CD8-positive, alpha-beta memory T cell (primary cell): ENCODE data around the gene DNAAF1. TPM values are rescaled to one million over a fixed set of nuclear protein-coding genes. Genes with fewer than 3 reads are reported as not detected.

ENCODE experiments used
- CTCF ChIA-PET: fragments of 350-600 bp; sonication (Branson Sonifier 250); formaldehyde crosslinking; loops from one replicate; lab custom pipeline; 2021; ENCODE audit warnings: antibody characterized with exemption; lab: Charles Lee
- POLR2A ChIA-PET: fragments of 350-600 bp; sonication (Branson Sonifier 250); formaldehyde crosslinking; loops from one replicate; lab custom pipeline; 2021; ENCODE audit warnings: antibody characterized with exemption; lab: Charles Lee
- DNase-seq, 5 donors: peaks; one replicate each; pipeline versions ENCODE4 v3.0.0 to v3.0.0-alpha.2; 2020 to 2022; ENCODE audit warnings: mixed read lengths in 1 of 5
- H3K27ac ChIP-seq: one replicate; pipeline ENCODE4 v1.7.0; 2013; ENCODE audit warnings: low read depth, mild to moderate bottlenecking, low read length, moderate library complexity
- H3K27me3 ChIP-seq: 2 replicates; pipeline ENCODE4 v1.7.0; 2013; ENCODE audit warnings: low read length, mild to moderate bottlenecking; ENCODE audit not compliant: insufficient read depth, poor library complexity, severe bottlenecking
- H3K36me3 ChIP-seq: 2 replicates; pipeline ENCODE4 v1.7.0; 2013; ENCODE audit warnings: mild to moderate bottlenecking, low read length, moderate library complexity; ENCODE audit not compliant: insufficient read depth
- H3K4me1 ChIP-seq: 2 replicates; pipeline ENCODE4 v1.7.0; 2013; ENCODE audit warnings: mild to moderate bottlenecking, low read length, moderate library complexity; ENCODE audit not compliant: insufficient read depth
- H3K4me3 ChIP-seq: 2 replicates; pipeline ENCODE4 v1.7.0; 2013; ENCODE audit warnings: mild to moderate bottlenecking, low read length
- H3K9me3 ChIP-seq: 2 replicates; pipeline ENCODE4 v1.7.0; 2013; ENCODE audit warnings: mild to moderate bottlenecking, low read length
- H3K27ac Mint-ChIP-seq, 8 donors: one replicate each; pipeline ENCODE4 v1.8.0; 2020 to 2021; ENCODE audit warnings: mixed read lengths in 8 of 8, mild to moderate bottlenecking in 6 of 8, inconsistent platforms in 3 of 8, moderate library complexity in 3 of 8
- H3K27me3 Mint-ChIP-seq, 2 donors: one replicate each; pipeline ENCODE4 v1.8.0; 2020 to 2021; ENCODE audit warnings: mixed read lengths in 2 of 2, mild to moderate bottlenecking in 1 of 2, moderate library complexity in 1 of 2
- H3K36me3 Mint-ChIP-seq, 3 donors: one replicate each; pipeline ENCODE4 v1.8.0; 2020 to 2021; ENCODE audit warnings: mixed read lengths in 3 of 3, inconsistent platforms in 1 of 3, mild to moderate bottlenecking in 1 of 3
- H3K4me1 Mint-ChIP-seq, 3 donors: one replicate each; pipeline ENCODE4 v1.8.0; 2020 to 2021; ENCODE audit warnings: mixed read lengths in 3 of 3, inconsistent platforms in 1 of 3, mild to moderate bottlenecking in 1 of 3
- H3K4me3 Mint-ChIP-seq, 7 donors: one replicate each; pipeline ENCODE4 v1.8.0; 2020 to 2021; ENCODE audit warnings: mixed read lengths in 7 of 7, mild to moderate bottlenecking in 6 of 7, moderate library complexity in 4 of 7, inconsistent platforms in 2 of 7
- H3K9me3 Mint-ChIP-seq, 5 donors: one replicate each; pipeline ENCODE4 v1.8.0; 2020 to 2022; ENCODE audit warnings: mixed read lengths in 5 of 5, mild to moderate bottlenecking in 3 of 5, moderate library complexity in 2 of 5, inconsistent platforms in 1 of 5
- polyA plus RNA-seq: library from polyadenylated mRNA; unstranded; fragments of 300-500 nt; fragmentation: Illumina TruSeq; gene quantifications from one replicate; pipeline ENCODE4 v1.2.3, GENCODE V29; 2021
- total RNA-seq, 2 experiments: library from RNA; stranded (reverse); gene quantifications; one replicate each; pipeline ENCODE4 v1.2.3, GENCODE V29; 2021

The DNAAF1 gene
- total and polyA plus RNA-seq, 3 experiments from 2014 or later, result 0.31 to 1.5 TPM; not detected in 1

DNA sequence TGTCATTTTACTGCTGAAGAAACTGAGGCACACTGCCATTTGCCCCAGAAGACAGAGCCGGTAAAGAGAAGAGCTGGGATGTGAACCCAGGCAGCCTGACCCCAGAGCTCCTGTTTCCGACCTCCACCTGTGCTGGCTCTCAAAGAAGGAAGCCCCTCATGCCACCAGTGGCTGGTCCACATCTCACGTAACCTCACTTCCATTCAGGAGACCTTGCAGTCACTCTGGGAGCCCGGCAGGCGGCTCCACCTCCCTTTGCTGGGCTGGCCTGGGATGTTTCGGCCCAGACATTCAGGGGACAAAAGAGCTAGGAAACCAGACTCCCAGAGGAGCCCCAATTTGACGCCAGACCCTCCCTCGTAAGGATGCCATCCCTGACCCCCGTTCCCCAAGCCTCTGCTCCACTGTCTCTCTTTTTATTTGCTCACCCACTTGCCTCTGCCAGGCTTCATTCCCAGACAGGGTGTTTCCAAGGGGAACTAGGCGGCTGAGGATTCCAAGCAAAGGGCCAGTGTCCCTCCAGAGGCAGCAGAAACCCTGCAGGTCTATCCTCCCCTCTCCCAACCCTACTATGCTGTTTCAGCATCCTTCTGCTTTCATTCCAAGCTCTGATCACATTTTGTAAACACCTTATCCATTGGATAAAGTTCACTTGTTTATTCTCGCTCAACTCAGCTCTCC lies 38.9 kb downstream of the DNAAF1 start:
- Mint-ChIP-seq H3K27ac (peak overlapping the region in 2 of 8 donors; percentile 48 to 79), H3K9me3 (no peaks in the 10 kb centered on the region), H3K27me3 (no peaks in the 10 kb centered on the region), H3K4me3 (peak overlapping the region in 3 of 7 donors; percentile 4 to 86 (median 47)), H3K4me1 (peaks cover 21 to 29% (median 23%) of the 10 kb centered on the region in 3 donors), H3K36me3 (peaks cover 0 to 60% (median 3%) of the 10 kb centered on the region in 3 donors)
- H3K36me3 ChIP-seq, result peaks cover 9% of the 10 kb centered on the region
- no peak for DNase-seq
- POLR2A ChIA-PET, result no interaction called here
- H3K27ac ChIP-seq, result no peak overlapping the region
- H3K4me1 ChIP-seq, result peaks cover 14% of the 10 kb centered on the region
- no peak overlapping the region for H3K4me3 ChIP-seq
- H3K27me3 ChIP-seq, result no peaks in the 10 kb centered on the region
- CTCF ChIA-PET, result interaction anchor here (0.7 kb wide), 1 partner anchor 9 kb away, joined by 3 read pairs; no protein-coding TSS in a partner anchor
- H3K9me3 ChIP-seq, result no peaks in the 10 kb centered on the region

DNA sequence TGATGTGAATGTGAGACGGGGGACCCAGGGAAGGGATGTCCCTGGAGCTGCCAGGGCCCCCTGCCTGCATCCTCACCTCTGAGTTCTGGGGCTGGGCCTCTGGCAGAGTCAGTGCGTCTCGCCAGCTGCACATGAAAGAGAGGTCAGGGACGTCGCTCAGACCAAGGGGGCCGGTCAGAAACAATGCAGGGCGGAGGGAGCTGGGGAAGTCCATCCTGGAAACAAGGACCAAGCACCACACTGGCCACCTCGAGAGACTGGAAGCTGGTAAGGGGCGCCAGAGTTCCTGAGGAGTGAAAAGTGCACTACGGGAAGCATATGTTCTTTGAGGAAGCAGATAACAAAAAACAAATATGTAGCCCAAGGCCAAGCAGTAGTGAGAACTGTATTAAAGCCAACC lies 39.7 kb downstream of the DNAAF1 start:
- no peaks in the 10 kb centered on the region for H3K9me3 ChIP-seq
- H3K27ac Mint-ChIP-seq, result peak overlapping the region in 5 of 8 donors; percentile 28 to 79 (median 33)
- H3K27me3 Mint-ChIP-seq, result no peaks in the 10 kb centered on the region
- no peaks in the 10 kb centered on the region for H3K27me3 ChIP-seq
- DNase-seq, result no peak
- peaks cover 14% of the 10 kb centered on the region for H3K4me1 ChIP-seq
- peaks cover 21 to 29% (median 23%) of the 10 kb centered on the region in 3 donors for H3K4me1 Mint-ChIP-seq
- peaks cover 0 to 55% (median 3%) of the 10 kb centered on the region in 3 donors for H3K36me3 Mint-ChIP-seq
- no peaks in the 10 kb centered on the region for H3K9me3 Mint-ChIP-seq
- H3K4me3 ChIP-seq, result no peak overlapping the region
- H3K27ac ChIP-seq, result no peak overlapping the region
- ChIA-PET POLR2A (no interaction called here), CTCF (no interaction called here)
- H3K36me3 ChIP-seq, result peaks cover 9% of the 10 kb centered on the region
- H3K4me3 Mint-ChIP-seq, result peak overlapping the region; percentile 86 to 99 (median 93)

DNA sequence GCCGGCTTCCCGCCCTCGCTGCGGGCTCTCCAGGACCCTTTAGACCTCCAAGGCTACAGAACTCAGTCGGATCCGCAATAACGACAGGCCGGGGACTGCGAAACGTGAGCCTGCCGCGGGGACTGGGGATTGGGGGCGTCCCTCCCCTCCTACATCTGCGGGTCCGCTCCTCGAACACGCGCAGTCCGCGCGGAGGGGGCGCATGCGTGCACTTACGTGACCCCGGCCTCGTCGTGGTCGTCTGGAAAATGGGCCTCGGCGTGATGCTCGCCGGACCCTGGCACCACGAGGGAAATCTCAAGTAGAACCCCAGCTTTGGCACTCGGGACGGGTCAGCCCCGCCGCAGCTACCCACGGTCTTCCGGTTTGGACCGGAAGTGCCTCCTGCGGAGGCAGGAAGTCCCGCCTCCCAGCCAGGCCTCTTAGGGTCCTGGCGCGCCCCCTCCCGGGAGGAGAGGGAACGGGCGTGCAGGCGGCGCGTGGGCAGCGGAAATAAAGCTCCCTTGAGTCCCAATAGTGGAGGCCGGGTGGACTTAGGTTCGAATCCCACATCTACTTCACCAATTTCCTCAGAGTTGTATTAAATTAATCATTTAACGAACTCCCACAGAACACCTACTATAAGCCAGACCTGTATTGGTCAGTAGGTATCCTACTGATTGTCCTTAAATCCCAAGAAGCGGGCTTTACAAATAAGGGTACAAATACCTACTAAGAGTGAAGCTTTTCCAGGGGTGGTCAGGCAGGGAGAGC lies 41.8 kb downstream of the DNAAF1 start, which contains the start of gene TAF1C:
Gene TAF1C, minus strand, starts transcription at position 373 of the 753 bp plus-strand sequence. CDS start 2,069 bp downstream, outside the sequence.
- peak within 1 kb of the TSS; percentile 99 for H3K4me3 ChIP-seq
- no peaks in the 10 kb centered on the region for H3K9me3 Mint-ChIP-seq
- H3K36me3 ChIP-seq, result peaks cover 9% of the 10 kb centered on the region
- H3K27ac Mint-ChIP-seq, result peak within 1 kb of the TSS; percentile 86 to 97 (median 94)
- H3K4me1 Mint-ChIP-seq, result peaks cover 21 to 29% (median 23%) of the 10 kb centered on the region in 3 donors
- POLR2A ChIA-PET, result interaction anchor here (1.8 kb wide), 1 partner anchor 70 kb away, joined by 13 read pairs; the partner anchor contains the start of gene MBTPS1
- peak within 1 kb of the TSS; percentile 90 for H3K27ac ChIP-seq
- peak within 1 kb of the TSS; percentile 90 to 99 (median 96) for H3K4me3 Mint-ChIP-seq
- DNase-seq, result peak; percentile 83 to 92 (median 86)
- H3K36me3 Mint-ChIP-seq, result peaks cover 0 to 39% (median 3%) of the 10 kb centered on the region in 3 donors
- H3K4me1 ChIP-seq, result peaks cover 14% of the 10 kb centered on the region
- CTCF ChIA-PET, result interaction anchor here (0.6 to 2.3 kb wide), 28 partner anchors 9 to 319 kb away, joined by 3 to 54 read pairs (median 5); partner anchors contain the start of genes MBTPS1 and OSGIN1
- no peaks in the 10 kb centered on the region for H3K27me3 ChIP-seq
- H3K27me3 Mint-ChIP-seq, result no peaks in the 10 kb centered on the region
- no peaks in the 10 kb centered on the region for H3K9me3 ChIP-seq

DNA sequence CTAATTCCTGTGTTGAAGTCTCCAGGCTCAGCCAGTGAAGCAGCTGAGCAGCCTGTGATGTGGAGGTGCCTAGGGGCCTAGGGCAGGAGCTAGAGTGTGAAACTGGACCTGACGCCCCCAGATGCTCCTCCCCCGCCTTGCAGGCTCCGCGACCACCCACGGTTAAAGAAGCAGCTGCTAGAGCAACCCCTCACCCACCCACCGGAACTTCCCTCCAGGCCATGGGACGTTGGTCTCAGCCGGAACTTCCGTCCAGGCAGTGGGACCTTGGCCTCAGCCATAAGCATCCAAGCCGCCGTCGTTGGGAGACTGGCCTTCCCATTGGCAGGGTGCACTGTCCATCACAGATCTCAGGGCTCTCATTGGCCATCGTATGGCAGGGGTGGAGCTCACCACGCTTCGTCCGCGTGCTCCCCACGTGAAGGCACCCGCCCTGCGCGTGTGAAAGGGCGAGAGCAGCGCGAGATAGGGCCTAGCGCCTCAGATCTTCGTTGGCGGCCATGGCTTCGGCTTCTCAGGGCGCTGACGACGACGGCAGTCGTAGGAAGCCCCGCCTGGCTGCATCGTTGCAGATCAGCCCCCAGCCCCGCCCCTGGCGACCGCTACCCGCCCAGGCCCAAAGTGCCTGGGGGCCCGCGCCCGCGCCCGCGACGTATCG lies 45.8 kb downstream of the DNAAF1 start, which contains the start of gene ADAD2:
Gene ADAD2, plus strand, starts transcription at position 427 of the 658 bp plus-strand sequence. Its CDS starts 74 bp downstream, at position 501.
- H3K27me3 ChIP-seq, result no peaks in the 10 kb centered on the region
- Mint-ChIP-seq H3K36me3 (peaks cover 0 to 4% (median 0%) of the 10 kb centered on the region in 3 donors), H3K9me3 (no peaks in the 10 kb centered on the region), H3K27me3 (no peaks in the 10 kb centered on the region), H3K4me3 (peak within 1 kb of the TSS in 1 of 7 donors; percentile 16), H3K4me1 (peaks cover 21 to 31% (median 21%) of the 10 kb centered on the region in 3 donors), H3K27ac (no peak within 1 kb of the TSS)
- H3K9me3 ChIP-seq, result no peaks in the 10 kb centered on the region
- DNase-seq, result no peak
- peaks cover 20% of the 10 kb centered on the region for H3K4me1 ChIP-seq
- ChIA-PET CTCF (no interaction called here), POLR2A (no interaction called here)
- H3K27ac ChIP-seq, result no peak within 1 kb of the TSS
- no peak within 1 kb of the TSS for H3K4me3 ChIP-seq
- H3K36me3 ChIP-seq, result no peaks in the 10 kb centered on the region

DNA sequence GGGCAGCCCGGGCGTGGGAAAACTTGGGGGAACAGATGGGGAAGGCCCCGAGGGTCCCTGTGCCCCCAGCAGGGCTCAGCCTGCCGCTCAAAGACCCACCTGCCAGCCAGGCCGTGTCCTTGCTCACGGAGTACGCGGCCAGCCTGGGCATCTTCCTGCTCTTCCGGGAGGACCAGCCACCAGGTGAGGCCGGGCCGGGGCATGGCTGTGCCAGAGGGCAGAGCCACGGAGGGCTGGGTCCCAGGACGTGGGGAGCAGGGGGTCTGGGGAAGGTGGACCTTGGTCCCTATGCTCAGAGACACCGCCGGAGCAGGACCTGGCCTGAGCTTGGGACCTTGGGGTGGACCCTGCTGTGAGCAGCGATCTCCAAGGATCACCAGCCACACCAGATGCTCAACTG lies 46.4 kb downstream of the DNAAF1 start:
- Mint-ChIP-seq H3K4me1 (peaks cover 16 to 26% (median 16%) of the 10 kb centered on the region in 3 donors), H3K9me3 (no peaks in the 10 kb centered on the region), H3K27me3 (no peaks in the 10 kb centered on the region), H3K27ac (no peak overlapping the region), H3K36me3 (peaks cover 0 to 4% (median 0%) of the 10 kb centered on the region in 3 donors), H3K4me3 (no peak overlapping the region)
- Histone ChIP-seq H3K4me3 (no peak overlapping the region), H3K9me3 (no peaks in the 10 kb centered on the region), H3K36me3 (no peaks in the 10 kb centered on the region), H3K27me3 (no peaks in the 10 kb centered on the region), H3K27ac (no peak overlapping the region), H3K4me1 (peaks cover 14% of the 10 kb centered on the region)
- ChIA-PET POLR2A (no interaction called here), CTCF (no interaction called here)
- no peak for DNase-seq

DNA sequence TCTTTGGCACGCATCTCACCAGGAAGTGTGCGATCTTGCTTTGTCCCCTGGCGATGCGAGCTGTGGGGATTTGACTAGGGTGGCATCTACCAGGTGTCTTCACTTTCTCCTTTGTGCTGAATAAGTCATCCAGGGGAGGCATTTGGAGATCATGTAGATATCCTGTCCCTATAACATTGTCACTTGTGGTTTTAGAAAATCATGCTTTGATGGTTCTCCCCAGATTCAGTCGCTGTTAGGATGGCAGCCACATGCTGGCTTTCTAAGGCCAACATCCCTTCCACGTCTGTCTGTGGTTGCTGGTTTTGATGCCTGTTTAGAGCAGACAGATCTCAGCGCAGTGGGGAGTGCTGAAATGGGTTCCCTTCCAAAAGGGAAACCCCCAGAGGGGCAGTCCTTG lies 48.4 kb downstream of the DNAAF1 start:
- no peaks in the 10 kb centered on the region for H3K9me3 ChIP-seq
- Mint-ChIP-seq H3K27me3 (peaks cover 0 to 4% of the 10 kb centered on the region in 2 donors), H3K9me3 (no peaks in the 10 kb centered on the region), H3K4me3 (peak overlapping the region in 3 of 7 donors; percentile 50 to 60 (median 55)), H3K36me3 (no peaks in the 10 kb centered on the region), H3K4me1 (peaks cover 13 to 20% (median 16%) of the 10 kb centered on the region in 3 donors), H3K27ac (peak overlapping the region in 2 of 8 donors; percentile 12 to 34)
- H3K27me3 ChIP-seq, result no peaks in the 10 kb centered on the region
- H3K4me1 ChIP-seq, result peaks cover 13% of the 10 kb centered on the region
- no peak overlapping the region for H3K27ac ChIP-seq
- H3K4me3 ChIP-seq, result no peak overlapping the region
- POLR2A ChIA-PET, result no interaction called here
- no peaks in the 10 kb centered on the region for H3K36me3 ChIP-seq
- DNase-seq, result peak in 1 of 5 donors; percentile 29
- CTCF ChIA-PET, result no interaction called here

DNA sequence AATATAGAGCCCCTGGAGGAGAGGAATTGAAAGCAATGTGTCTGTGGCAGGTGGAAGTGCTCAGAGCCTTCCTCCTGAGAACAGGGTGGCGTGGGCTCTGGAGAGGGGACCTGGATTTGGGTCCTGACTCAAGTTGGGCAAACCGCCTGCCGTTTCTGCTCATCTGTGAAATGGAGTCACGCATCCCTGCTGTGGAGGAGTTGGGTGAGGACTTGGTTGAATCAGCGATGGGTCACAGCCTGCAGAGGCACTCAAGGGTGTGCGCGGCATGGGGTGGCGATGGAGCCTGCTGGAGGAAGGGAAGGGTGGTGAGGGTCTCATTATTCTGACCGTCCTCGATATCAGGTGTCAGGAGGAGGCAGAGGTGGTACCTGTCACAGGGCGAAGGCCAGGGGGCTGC lies 48.9 kb downstream of the DNAAF1 start:
- ChIA-PET CTCF (no interaction called here), POLR2A (no interaction called here)
- Mint-ChIP-seq H3K36me3 (no peaks in the 10 kb centered on the region), H3K27me3 (peaks cover 0 to 4% of the 10 kb centered on the region in 2 donors), H3K27ac (peak overlapping the region in 4 of 8 donors; percentile 34 to 72 (median 46)), H3K4me1 (peaks cover 13 to 20% (median 16%) of the 10 kb centered on the region in 3 donors), H3K4me3 (peak overlapping the region in 4 of 7 donors; percentile 50 to 60 (median 54)), H3K9me3 (no peaks in the 10 kb centered on the region)
- H3K27me3 ChIP-seq, result no peaks in the 10 kb centered on the region
- no peak for DNase-seq
- H3K36me3 ChIP-seq, result no peaks in the 10 kb centered on the region
- no peak overlapping the region for H3K27ac ChIP-seq
- H3K9me3 ChIP-seq, result no peaks in the 10 kb centered on the region
- H3K4me1 ChIP-seq, result peaks cover 13% of the 10 kb centered on the region
- no peak overlapping the region for H3K4me3 ChIP-seq
